ENCODE results near the gene ATP6V0D1. TPM values are rescaled to one million over a fixed set of nuclear protein-coding genes. Genes with fewer than 3 reads are reported as not detected.

The ATP6V0D1 gene
- total and polyA plus RNA-seq, 2 experiments from 2014 or later, result 20.6 to 68.7 TPM

- Mint-ChIP-seq H3K9me3 (no peaks in the 10 kb centered on the region), H3K36me3 (ENCODE audit: low read depth) (no peaks in the 10 kb centered on the region), H3K27ac (no peak overlapping the region), H3K4me1 (peaks cover 25% of the 10 kb centered on the region), H3K27me3 (ENCODE audit: insufficient read depth, low read depth, poor library complexity) (peaks cover 15% of the 10 kb centered on the region), H3K4me3 (peak overlapping the region; percentile 3; the same call in 1 of the 3 replicates)
- DNase-seq (ENCODE audit: low spot score) (no peak), ATAC-seq (no peak)
- Histone ChIP-seq H3K36me3 (ENCODE audit: insufficient read depth) (no peaks in the 10 kb centered on the region), H3K4me2 (peak overlapping the region; percentile 18; the same call in 1 of the 2 replicates), H2AFZ (no peak overlapping the region), H3K27ac (ENCODE audit: low read depth) (0 out of 2 replicates have a peak overlapping the region, but pooled peaks have one; percentile 28), H3K9me2 (ENCODE audit: insufficient read depth) (no peaks in the 10 kb centered on the region), H3K4me3 (no peak overlapping the region), H3K79me2 (replicated peaks; ENCODE audit: insufficient read depth) (no peaks in the 10 kb centered on the region), H3F3A (replicated peaks; ENCODE audit: low read depth) (peaks cover 6% of the 10 kb centered on the region; the same call in 1 of the 2 replicates), H3K4me1 (ENCODE audit: insufficient read depth) (peaks cover 21% of the 10 kb centered on the region), H4K20me1 (replicated peaks; ENCODE audit: insufficient read depth) (no peaks in the 10 kb centered on the region; the same call in 1 of the 2 replicates), H3K27me3 (ENCODE audit: insufficient read depth) (no peaks in the 10 kb centered on the region)
- TF ChIP-seq EZH2phosphoT487 (IDR thresholded peaks at IDR 0.05; ENCODE audit: unreplicated experiment), result no peak
- TF ChIP-seq ZNF462 (CRISPR knock-in tag; IDR thresholded peaks at IDR 0.05), result no peak
- TF ChIP-seq CTCF (conservative IDR thresholded peaks at IDR 0.05; ENCODE audit: low read depth in 2 of 2), result no peak
- TF ChIP-seq STAT1 (IDR thresholded peaks at IDR 0.05; ENCODE audit: unreplicated experiment), result no peak
- no peak for TF ChIP-seq POLR2AphosphoS5 (IDR thresholded peaks at IDR 0.05; ENCODE audit: low read depth)
- TF ChIP-seq NANOG (IDR thresholded peaks at IDR 0.05; ENCODE audit: borderline replicate concordance), result no peak
- TF ChIP-seq ZNF331 (CRISPR knock-in tag; IDR thresholded peaks at IDR 0.05; ENCODE audit: low read depth), result no peak
- TF ChIP-seq ETS1 (IDR thresholded peaks at IDR 0.05), result no peak
- TF ChIP-seq EZH2 (IDR thresholded peaks at IDR 0.05; ENCODE audit: low read depth, unreplicated experiment), result no peak
- no peak for TF ChIP-seq ZNF114 (CRISPR knock-in tag; IDR thresholded peaks at IDR 0.05)
- TF ChIP-seq REST (IDR thresholded peaks at IDR 0.05; ENCODE audit: unreplicated experiment), result no peak
- no peak for TF ChIP-seq JUNB (IDR thresholded peaks at IDR 0.05; ENCODE audit: unreplicated experiment)
- no peak for TF ChIP-seq CREB1 (CRISPR knock-in tag; IDR thresholded peaks at IDR 0.05; ENCODE audit: low read depth)
Observed at GRCh38 chr16:67413978-67414911, 66.7 kb downstream of the ATP6V0D1 start.
